Measurements from ENCODE around the gene RAB14.

The RAB14 gene

GRCh38 chr9:121201738-121202533 lies at the start of gene RAB14:
TSS of gene RAB14 (minus strand) at chr9:121201869. CDS start at chr9:121193412, 8,457 bp downstream.
- peak; percentile 100 for DNase-seq

- no peak for DNase-seq
Observed at GRCh38 chr9:121249563-121249962, 47.9 kb upstream of the RAB14 start.

GRCh38 chr9:121246821-121247561 lies 45.3 kb upstream of the RAB14 start:
- no peak for DNase-seq

- no peak for DNase-seq
Observed at GRCh38 chr9:121242959-121243346, 41.3 kb upstream of the RAB14 start.

GRCh38 chr9:121242219-121242958 lies 40.7 kb upstream of the RAB14 start:
- DNase-seq, result no peak

GRCh38 chr9:121240472-121241135 lies 38.9 kb upstream of the RAB14 start:
- DNase-seq, result no peak

GRCh38 chr9:121239851-121240250 lies 38.2 kb upstream of the RAB14 start:
- DNase-seq, result no peak

GRCh38 chr9:121239071-121239470 lies 37.4 kb upstream of the RAB14 start:
- DNase-seq, result no peak

- no peak for DNase-seq
Observed at GRCh38 chr9:121237916-121238315, 36.2 kb upstream of the RAB14 start.

- no peak for DNase-seq
Observed at GRCh38 chr9:121235512-121235911, 33.8 kb upstream of the RAB14 start.

- no peak for DNase-seq
Observed at GRCh38 chr9:121234832-121235161, 33.1 kb upstream of the RAB14 start.

GRCh38 chr9:121233906-121234831 lies 32.5 kb upstream of the RAB14 start:
- no peak for DNase-seq

GRCh38 chr9:121232251-121232650 lies 30.6 kb upstream of the RAB14 start:
- no peak for DNase-seq

GRCh38 chr9:121230256-121230655 lies 28.6 kb upstream of the RAB14 start:
- DNase-seq, result no peak

- no peak for DNase-seq
Observed at GRCh38 chr9:121227862-121228261, 26.2 kb upstream of the RAB14 start.

GRCh38 chr9:121226175-121226574 lies 24.5 kb upstream of the RAB14 start:
- no peak for DNase-seq

GRCh38 chr9:121225240-121225639 lies 23.6 kb upstream of the RAB14 start:
- no peak for DNase-seq

- no peak for DNase-seq
Observed at GRCh38 chr9:121222524-121223171, 21.0 kb upstream of the RAB14 start.

- DNase-seq, result no peak
Observed at GRCh38 chr9:121221664-121222055, 20.0 kb upstream of the RAB14 start.

- no peak for DNase-seq
Observed at GRCh38 chr9:121220996-121221663, 19.5 kb upstream of the RAB14 start.

GRCh38 chr9:121219530-121219929 lies 17.9 kb upstream of the RAB14 start:
- DNase-seq, result no peak

Measured in activated CD8-positive, alpha-beta memory T cell treated with anti-CD3 and anti-CD28 coated beads for 24 hours (primary cell).